ENCODE results near the gene FXYD5.

- TF ChIP-seq CTCF (conservative IDR thresholded peaks at IDR 0.05 in 1 of 2, IDR thresholded peaks at IDR 0.05 in 1 of 2; ENCODE audit: extremely low read depth in 1 of 2, insufficient read depth in 1 of 2, low read depth in 1 of 2, low read length in 2 of 2) (no peak), EZH2 (IDR thresholded peaks at IDR 0.05; ENCODE audit: borderline replicate concordance, low read length) (no peak)
Measured at GRCh38 chr19:35122687-35123551, 31.6 kb upstream of the FXYD5 start.

Measured in mammary epithelial cell (primary cell).